Esophagus squamous epithelium (tissue), 4 donors: Measurements from ENCODE around the gene CDK5RAP2.

Experiments
- POLR2A ChIP-seq, 4 donors: fragments of 450-650 bp; IDR thresholded peaks; one replicate each; pipeline ENCODE4 v1.6.1; 2017; ENCODE audit warnings: antibody characterized with exemption in 4 of 4, mild to moderate bottlenecking in 4 of 4, moderate library complexity in 3 of 4
- TF ChIP-seq, protein P1 (sequence below), 6 experiments: fragments of 450-650 bp in 4 of 6; fragments of 200-600 bp in 2 of 6; sonication (generic) in 2 of 6; IDR thresholded peaks; one replicate each; pipeline ENCODE4 v1.5.1; 2016 to 2019; ENCODE audit warnings: antibody characterized with exemption in 6 of 6, mild to moderate bottlenecking in 4 of 6, moderate library complexity in 4 of 6

GRCh38 chr9:120574473-120574872 lies 5.5 kb downstream of the CDK5RAP2 start:
- TF ChIP-seq, protein P1, sequence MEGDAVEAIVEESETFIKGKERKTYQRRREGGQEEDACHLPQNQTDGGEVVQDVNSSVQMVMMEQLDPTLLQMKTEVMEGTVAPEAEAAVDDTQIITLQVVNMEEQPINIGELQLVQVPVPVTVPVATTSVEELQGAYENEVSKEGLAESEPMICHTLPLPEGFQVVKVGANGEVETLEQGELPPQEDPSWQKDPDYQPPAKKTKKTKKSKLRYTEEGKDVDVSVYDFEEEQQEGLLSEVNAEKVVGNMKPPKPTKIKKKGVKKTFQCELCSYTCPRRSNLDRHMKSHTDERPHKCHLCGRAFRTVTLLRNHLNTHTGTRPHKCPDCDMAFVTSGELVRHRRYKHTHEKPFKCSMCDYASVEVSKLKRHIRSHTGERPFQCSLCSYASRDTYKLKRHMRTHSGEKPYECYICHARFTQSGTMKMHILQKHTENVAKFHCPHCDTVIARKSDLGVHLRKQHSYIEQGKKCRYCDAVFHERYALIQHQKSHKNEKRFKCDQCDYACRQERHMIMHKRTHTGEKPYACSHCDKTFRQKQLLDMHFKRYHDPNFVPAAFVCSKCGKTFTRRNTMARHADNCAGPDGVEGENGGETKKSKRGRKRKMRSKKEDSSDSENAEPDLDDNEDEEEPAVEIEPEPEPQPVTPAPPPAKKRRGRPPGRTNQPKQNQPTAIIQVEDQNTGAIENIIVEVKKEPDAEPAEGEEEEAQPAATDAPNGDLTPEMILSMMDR (IDR thresholded peaks at IDR 0.05): no peak
- TF ChIP-seq POLR2A (IDR thresholded peaks at IDR 0.05): no peak
